H1 (cell line): ENCODE results near the gene ARHGAP25. TPM values are rescaled to one million over a fixed set of nuclear protein-coding genes. Genes with fewer than 3 reads are reported as not detected.

Experiments
- FOSL1 ChIP-seq: IDR thresholded peaks from 2 replicates; pipeline ENCODE4 v1.6.1; 2011; ENCODE audit warnings: mild to moderate bottlenecking, low read depth, low read length, moderate library complexity; ENCODE audit not compliant: insufficient read depth
- SIN3A ChIP-seq, 2 experiments: IDR thresholded peaks in 1 of 2; conservative IDR thresholded peaks in 1 of 2; 2 replicates each; pipeline ENCODE4 v1.6.1; 2011 to 2012; ENCODE audit warnings: low read length in 2 of 2, improper control_type of control experiment in 1 of 2, low read depth in 1 of 2, mild to moderate bottlenecking in 1 of 2
- polyA plus RNA-seq, 7 experiments: library from polyadenylated mRNA; depleted of rRNA in 3 of 7; stranded (reverse) in 5 of 7; unstranded in 2 of 7; fragments of >200 nt in 5 of 7; fragments of 200-250 nt in 2 of 7; gene quantifications; 1 replicate in 5 of 7; 2 replicates in 1 of 7; 4 replicates in 1 of 7; pipeline versions ENCODE4 v1.2.1 to v1.2.3, GENCODE V29; 2011 to 2013; ENCODE audit warnings: missing spikeins in 2 of 7, mixed read lengths in 2 of 7
- total RNA-seq: library from RNA; stranded (reverse); fragmentation: NEBNext Ultra II Directional; extraction: Animal tissue kit (Norgen Biotek cat#: 25700); gene quantifications from 2 replicates; pipeline ENCODE4 v1.2.1, GENCODE V29; 2021

ARHGAP25 gene
- total and polyA plus RNA-seq, 2 of the 8 experiments (the other 6 are each of a cell fraction or from before 2014, with no cell fraction given) = 1.00 to 1.2 TPM

DNA sequence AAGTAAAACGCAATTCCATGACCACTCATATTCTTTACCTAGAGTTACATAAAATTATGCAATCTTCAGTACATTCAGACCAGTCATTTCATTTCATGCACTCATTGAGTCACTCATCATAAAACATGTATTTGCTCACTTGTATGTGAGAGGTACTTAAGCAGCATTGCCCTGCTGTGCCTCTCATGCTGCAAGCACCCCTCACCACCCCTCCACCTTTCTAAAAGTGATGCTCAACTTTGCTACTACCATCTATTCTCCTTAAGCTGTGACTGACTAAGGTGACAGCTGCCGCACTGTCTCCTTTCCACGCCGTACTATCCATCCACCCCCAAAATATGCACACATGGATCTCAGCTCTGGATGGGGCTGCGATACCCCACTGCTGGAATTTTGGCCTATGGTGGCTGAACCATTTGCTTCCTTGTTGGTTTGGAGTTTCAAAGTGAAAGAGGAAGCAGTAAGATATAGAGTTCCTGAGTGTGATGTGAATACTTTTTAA is 7.2 kb downstream of the ARHGAP25 start (continued):
- TF ChIP-seq SIN3A (conservative IDR thresholded peaks at IDR 0.05 in 1 of 2, IDR thresholded peaks at IDR 0.05 in 1 of 2; ENCODE audit: low read depth in 1 of 2, low read length in 2 of 2) (no peak), FOSL1 (no peak)
